A673 (cell line): Measurements from ENCODE around the gene NCKAP5. TPM values are rescaled to one million over a fixed set of nuclear protein-coding genes. Genes with fewer than 3 reads are reported as not detected.

ENCODE experiments used
- BruUV-seq: library from RNA; stranded (reverse); fragments of 400-500 nt; replicated peaks from 2 replicates; lab custom pipeline; 2021; lab: Mats Ljungman, UMichigan
- CTCF ChIA-PET: fragments of 300-600 bp; sonication (Branson Sonifier 250); formaldehyde crosslinking; loops from one replicate; lab custom pipeline; 2022; ENCODE audit warnings: antibody characterized with exemption; lab: Charles Lee
- POLR2A ChIA-PET: fragments of 300-600 bp; sonication (Branson Sonifier 250); formaldehyde crosslinking; loops from one replicate; lab custom pipeline; 2022; ENCODE audit warnings: antibody characterized with exemption; ENCODE audit not compliant: low non-redundant PET; lab: Charles Lee
- DNase-seq: peaks from one replicate; pipeline ENCODE4 v3.0.0-alpha.2; 2015; ENCODE audit warnings: low spot score
- H3K27ac ChIP-seq: fragments of 200-600 bp; sonication (generic); 2 replicates; pipeline ENCODE4 v1.5.1; 2016; ENCODE audit warnings: mixed run types, low read depth, mild to moderate bottlenecking, mixed read lengths, antibody characterized with exemption, low read length; ENCODE audit not compliant: poor library complexity, severe bottlenecking
- H3K27me3 ChIP-seq: fragments of 200-600 bp; sonication (generic); replicated peaks from 2 replicates; pipeline ENCODE4 v1.6.1; 2017; ENCODE audit warnings: mixed run types, low read depth, mild to moderate bottlenecking, mixed read lengths, antibody characterized with exemption, low read length; ENCODE audit not compliant: insufficient read depth, poor library complexity
- H3K36me3 ChIP-seq: fragments of 200-600 bp; sonication (generic); 2 replicates; pipeline ENCODE4 v1.6.1; 2016; ENCODE audit warnings: mixed run types, mild to moderate bottlenecking, mixed read lengths, antibody characterized with exemption, low read length; ENCODE audit not compliant: insufficient read depth, poor library complexity, severe bottlenecking
- H3K4me1 ChIP-seq: fragments of 200-600 bp; sonication (generic); 2 replicates; pipeline ENCODE4 v1.6.1; 2017; ENCODE audit warnings: mixed run types, mild to moderate bottlenecking, mixed read lengths, antibody characterized with exemption, low read length; ENCODE audit not compliant: insufficient read depth, poor library complexity, severe bottlenecking
- H3K4me3 ChIP-seq: fragments of 200-600 bp; sonication (generic); 2 replicates; pipeline ENCODE4 v1.5.1; 2016; ENCODE audit warnings: low read depth, mixed run types, mild to moderate bottlenecking, mixed read lengths, low read length; ENCODE audit not compliant: poor library complexity, severe bottlenecking
- H3K9me3 ChIP-seq: fragments of 200-600 bp; sonication (generic); 2 replicates; pipeline ENCODE4 v1.6.1; 2016; ENCODE audit warnings: mixed run types, low read depth, mild to moderate bottlenecking, mixed read lengths, antibody characterized with exemption, low read length; ENCODE audit not compliant: poor library complexity, severe bottlenecking
- CTCF ChIP-seq: fragments of 300-800, 200-600 bp; sonication (generic); conservative IDR thresholded peaks from 2 replicates; pipeline ENCODE4 v1.5.1; 2017; ENCODE audit warnings: low read depth, mild to moderate bottlenecking, antibody characterized with exemption, low read length, moderate library complexity, mixed read lengths
- EZH2 ChIP-seq: fragments of 200-600 bp; sonication (generic); IDR thresholded peaks from 2 replicates; pipeline ENCODE4 v1.6.1; 2017; ENCODE audit warnings: borderline replicate concordance, low read depth, mild to moderate bottlenecking, mixed read lengths, antibody characterized with exemption, low read length; ENCODE audit not compliant: poor library complexity, severe bottlenecking
- intact Hi-C: fragments of 100-400 bp; cut with micrococcal nuclease; formaldehyde crosslinking; loops from one replicate; pipeline ENCODE4 v1.10.0; 2022; ENCODE audit not compliant: unreplicated experiment
- total RNA-seq: library from RNA; stranded (reverse); gene quantifications from 2 replicates; pipeline ENCODE4 v1.2.3, GENCODE V29; 2021

NCKAP5 gene
- total RNA-seq, 1 experiment from 2014 or later, result 26.6 TPM

GRCh38 chr2:133345638-133346037 is 222.6 kb downstream of the NCKAP5 start:
- DNase-seq, result no peak
- no peaks in the 10 kb centered on the region for H3K27me3 ChIP-seq
- H3K27ac ChIP-seq, result no peak overlapping the region
- intact Hi-C loops, result no loop called here
- no peak overlapping the region for H3K4me3 ChIP-seq
- TF ChIP-seq EZH2 (no peak), CTCF (no peak)
- H3K9me3 ChIP-seq, result no peaks in the 10 kb centered on the region
- peaks cover 5% of the 10 kb centered on the region for H3K4me1 ChIP-seq
- no TSS peak for BruUV-seq
- ChIA-PET POLR2A (no interaction called here), CTCF (no interaction called here)
- no peaks in the 10 kb centered on the region for H3K36me3 ChIP-seq

DNA sequence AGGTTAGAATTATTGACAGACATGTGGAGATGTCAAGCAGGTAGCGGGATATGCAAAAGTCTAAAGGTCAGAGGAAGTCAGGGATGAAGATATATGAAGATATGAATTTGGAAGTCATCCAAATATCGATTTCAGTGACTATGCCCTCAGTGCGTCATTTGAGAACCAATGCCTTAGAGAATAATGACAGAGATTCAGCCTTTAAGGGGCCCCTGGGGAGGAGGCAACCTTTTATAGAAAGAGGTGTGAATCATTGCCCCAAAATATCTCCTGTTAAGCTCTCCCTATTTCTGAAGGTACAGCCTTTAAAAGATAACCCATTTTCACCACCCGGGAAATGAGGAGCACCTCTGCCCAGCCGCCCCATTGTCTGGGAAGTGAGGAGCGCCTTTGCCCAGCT is 223.4 kb downstream of the NCKAP5 start:
- Histone ChIP-seq H3K9me3 (no peaks in the 10 kb centered on the region), H3K27me3 (no peaks in the 10 kb centered on the region), H3K4me1 (peaks cover 5% of the 10 kb centered on the region), H3K27ac (no peak overlapping the region), H3K4me3 (no peak overlapping the region), H3K36me3 (no peaks in the 10 kb centered on the region)
- CTCF ChIA-PET, result no interaction called here
- no peak for TF ChIP-seq CTCF
- no peak for TF ChIP-seq EZH2
- POLR2A ChIA-PET, result no interaction called here
- no TSS peak for BruUV-seq
- intact Hi-C loops, result no loop called here
- no peak for DNase-seq

DNA sequence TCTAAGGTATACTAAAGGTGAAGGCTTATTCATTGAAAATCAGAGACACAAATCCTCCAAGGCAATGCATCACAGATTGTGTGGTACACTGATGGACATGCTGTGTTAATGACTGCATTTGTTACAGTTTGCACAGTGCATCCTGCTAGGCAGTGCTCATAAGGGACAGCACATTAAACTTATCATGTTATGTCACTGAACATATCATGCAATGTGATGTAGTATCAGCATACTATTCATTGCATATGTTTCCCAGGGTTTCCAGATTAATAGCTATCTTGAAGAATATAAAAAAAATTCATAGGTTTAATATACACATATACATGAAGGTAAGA is 225.3 kb downstream of the NCKAP5 start:
- no peak overlapping the region for H3K4me3 ChIP-seq
- H3K4me1 ChIP-seq, result peaks cover 5% of the 10 kb centered on the region
- H3K36me3 ChIP-seq, result no peaks in the 10 kb centered on the region
- no TSS peak for BruUV-seq
- TF ChIP-seq EZH2 (no peak), CTCF (no peak)
- CTCF ChIA-PET, result no interaction called here
- intact Hi-C loops, result no loop called here
- H3K27ac ChIP-seq, result no peak overlapping the region
- no peaks in the 10 kb centered on the region for H3K27me3 ChIP-seq
- no peaks in the 10 kb centered on the region for H3K9me3 ChIP-seq
- no peak for DNase-seq
- POLR2A ChIA-PET, result no interaction called here
